HepG2 (cell line): ENCODE results near the gene PPP4C. TPM values are rescaled to one million over a fixed set of nuclear protein-coding genes. Genes with fewer than 3 reads are reported as not detected.

Experiments used
- ATF7 ChIP-seq, 2 experiments: fragments of 450-650 bp in 1 of 2; sonication (generic) in 1 of 2; formaldehyde crosslinking in 1 of 2; IDR thresholded peaks; 2 replicates each; pipeline versions ENCODE4 v1.4.0 to v1.6.1; 2016 to 2020; ENCODE audit warnings: antibody characterized with exemption in 1 of 2, mild to moderate bottlenecking in 1 of 2, missing genetic modification reagents in 1 of 2
- CSRNP1 ChIP-seq: sonication (generic); formaldehyde crosslinking; IDR thresholded peaks from 2 replicates; pipeline ENCODE4 v1.8.1; 2023; ENCODE audit warnings: mild to moderate bottlenecking, missing genetic modification reagents
- KLF15 ChIP-seq: sonication (generic); formaldehyde crosslinking; IDR thresholded peaks from 2 replicates; pipeline ENCODE4 v1.8.1; 2023; ENCODE audit warnings: borderline replicate concordance, mild to moderate bottlenecking, inconsistent platforms, missing genetic modification reagents, mixed read lengths
- POLR2A ChIP-seq, 2 experiments: IDR thresholded peaks; 2 replicates each; pipeline ENCODE4 v1.6.1; 2011; ENCODE audit warnings: low read depth in 2 of 2, low read length in 2 of 2, mild to moderate bottlenecking in 1 of 2, moderate library complexity in 1 of 2; ENCODE audit not compliant: insufficient read depth in 1 of 2
- RXRB ChIP-seq: IDR thresholded peaks from 2 replicates; pipeline ENCODE4 v1.6.1; 2016; ENCODE audit warnings: borderline replicate concordance, missing genetic modification reagents, missing compliant biosample characterization
- SOX6 ChIP-seq, 2 experiments: fragments of 450-650 bp in 1 of 2; sonication (generic) in 1 of 2; formaldehyde crosslinking in 1 of 2; IDR thresholded peaks; 2 replicates each; pipeline versions ENCODE4 v1.4.0 to v1.6.1; 2017 to 2020; ENCODE audit warnings: antibody characterized with exemption in 1 of 2, mild to moderate bottlenecking in 1 of 2, missing genetic modification reagents in 1 of 2
- TFAP4 ChIP-seq: sonication (generic); IDR thresholded peaks from 2 replicates; pipeline ENCODE4 v1.6.1; 2016; ENCODE audit warnings: low read depth, borderline replicate concordance
- ZFP36 ChIP-seq: fragments of 150-350 bp; IDR thresholded peaks from 2 replicates; pipeline ENCODE4 v1.6.1; 2018; ENCODE audit warnings: borderline replicate concordance, low read length, low read depth; ENCODE audit not compliant: partially characterized antibody
- ZKSCAN5 ChIP-seq: sonication (generic); formaldehyde crosslinking; IDR thresholded peaks from 2 replicates; pipeline ENCODE4 v1.5.1; 2020; ENCODE audit warnings: mild to moderate bottlenecking, missing genetic modification reagents
- ZNF530 ChIP-seq: sonication (generic); formaldehyde crosslinking; IDR thresholded peaks from 2 replicates; pipeline ENCODE4 v1.5.0; 2020; ENCODE audit warnings: low read depth, mild to moderate bottlenecking, missing genetic modification reagents
- ZNF614 ChIP-seq: IDR thresholded peaks from 2 replicates; pipeline ENCODE4 v1.6.1; 2018; ENCODE audit warnings: missing biosample characterization, missing genetic modification reagents, inconsistent platforms, borderline replicate concordance
- ZNF670 ChIP-seq: sonication (generic); formaldehyde crosslinking; IDR thresholded peaks from 2 replicates; pipeline ENCODE4 v1.8.0; 2022; ENCODE audit warnings: mild to moderate bottlenecking, missing genetic modification reagents, borderline replicate concordance
- ZNF7 ChIP-seq: IDR thresholded peaks from 2 replicates; pipeline ENCODE4 v1.6.1; 2016; ENCODE audit warnings: missing biosample characterization, missing genetic modification reagents
- ZNF773 ChIP-seq: sonication (generic); formaldehyde crosslinking; IDR thresholded peaks from 2 replicates; pipeline ENCODE4 v1.4.0; 2020; ENCODE audit warnings: missing genetic modification reagents, borderline replicate concordance
- polyA plus RNA-seq, 8 experiments: library from polyadenylated mRNA; depleted of rRNA in 3 of 8; stranded (reverse) in 7 of 8; unstranded in 1 of 8; fragments of >200 nt; fragmentation: Illumina TruSeq in 4 of 8; extraction: Trizol in 4 of 8; gene quantifications; 2 replicates each; pipeline versions ENCODE4 v1.2.1 to v1.2.3, GENCODE V29; 2011 to 2016; ENCODE audit warnings: low read depth in 4 of 8, missing spikeins in 1 of 8, mixed read lengths in 1 of 8; ENCODE audit not compliant: insufficient read depth in 1 of 8
- total RNA-seq, 5 experiments: library from RNA; depleted of rRNA; stranded (reverse); fragments of >200 nt; fragmentation: Illumina TruSeq; extraction: Trizol; gene quantifications; 2 replicates each; pipeline ENCODE4 v1.2.3, GENCODE V29; 2016; ENCODE audit warnings: low read depth in 1 of 5
- TF ChIP-seq, protein P1 (sequence below): sonication (generic); formaldehyde crosslinking; IDR thresholded peaks from 2 replicates; pipeline ENCODE4 v1.5.0; 2020; ENCODE audit warnings: missing genetic modification reagents
- TF ChIP-seq, protein P2 (sequence below): sonication (generic); formaldehyde crosslinking; IDR thresholded peaks from 2 replicates; pipeline ENCODE4 v1.5.1; 2020; ENCODE audit warnings: missing genetic modification reagents, mild to moderate bottlenecking, borderline replicate concordance
- TF ChIP-seq, protein P3 (sequence below): IDR thresholded peaks from 2 replicates; pipeline ENCODE4 v1.6.1; 2016; ENCODE audit warnings: missing biosample characterization, missing genetic modification reagents, low read depth
- TF ChIP-seq, protein P4 (sequence below): sonication (generic); formaldehyde crosslinking; conservative IDR thresholded peaks from 2 replicates; pipeline ENCODE4 v1.4.0; 2020; ENCODE audit warnings: missing genetic modification reagents

Gene PPP4C
- total and polyA plus RNA-seq, 2 of the 13 experiments (the other 11 are each of a cell fraction or from before 2014, with no cell fraction given) = 176 to 220 TPM

- TF ChIP-seq TFAP4 = peak; percentile 61; the same call in 1 of the 2 replicates
- TF ChIP-seq ZFP36 = no peak
- TF ChIP-seq, protein P1, sequence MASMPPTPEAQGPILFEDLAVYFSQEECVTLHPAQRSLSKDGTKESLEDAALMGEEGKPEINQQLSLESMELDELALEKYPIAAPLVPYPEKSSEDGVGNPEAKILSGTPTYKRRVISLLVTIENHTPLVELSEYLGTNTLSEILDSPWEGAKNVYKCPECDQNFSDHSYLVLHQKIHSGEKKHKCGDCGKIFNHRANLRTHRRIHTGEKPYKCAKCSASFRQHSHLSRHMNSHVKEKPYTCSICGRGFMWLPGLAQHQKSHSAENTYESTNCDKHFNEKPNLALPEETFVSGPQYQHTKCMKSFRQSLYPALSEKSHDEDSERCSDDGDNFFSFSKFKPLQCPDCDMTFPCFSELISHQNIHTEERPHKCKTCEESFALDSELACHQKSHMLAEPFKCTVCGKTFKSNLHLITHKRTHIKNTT (CRISPR knock-in tag) = peak; percentile 98; the same call in 1 of the 2 replicates
- TF ChIP-seq RXRB (CRISPR knock-in tag) = peak; percentile 94
- TF ChIP-seq ZKSCAN5 (CRISPR knock-in tag) = peak; percentile 22; the same call in 1 of the 2 replicates
- TF ChIP-seq ZNF530 (CRISPR knock-in tag) = no peak
- TF ChIP-seq, protein P2, sequence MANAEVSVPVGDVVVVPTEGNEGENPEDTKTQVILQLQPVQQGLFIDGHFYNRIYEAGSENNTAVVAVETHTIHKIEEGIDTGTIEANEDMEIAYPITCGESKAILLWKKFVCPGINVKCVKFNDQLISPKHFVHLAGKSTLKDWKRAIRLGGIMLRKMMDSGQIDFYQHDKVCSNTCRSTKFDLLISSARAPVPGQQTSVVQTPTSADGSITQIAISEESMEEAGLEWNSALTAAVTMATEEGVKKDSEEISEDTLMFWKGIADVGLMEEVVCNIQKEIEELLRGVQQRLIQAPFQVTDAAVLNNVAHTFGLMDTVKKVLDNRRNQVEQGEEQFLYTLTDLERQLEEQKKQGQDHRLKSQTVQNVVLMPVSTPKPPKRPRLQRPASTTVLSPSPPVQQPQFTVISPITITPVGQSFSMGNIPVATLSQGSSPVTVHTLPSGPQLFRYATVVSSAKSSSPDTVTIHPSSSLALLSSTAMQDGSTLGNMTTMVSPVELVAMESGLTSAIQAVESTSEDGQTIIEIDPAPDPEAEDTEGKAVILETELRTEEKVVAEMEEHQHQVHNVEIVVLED = peak; percentile 90
- TF ChIP-seq, protein P3, sequence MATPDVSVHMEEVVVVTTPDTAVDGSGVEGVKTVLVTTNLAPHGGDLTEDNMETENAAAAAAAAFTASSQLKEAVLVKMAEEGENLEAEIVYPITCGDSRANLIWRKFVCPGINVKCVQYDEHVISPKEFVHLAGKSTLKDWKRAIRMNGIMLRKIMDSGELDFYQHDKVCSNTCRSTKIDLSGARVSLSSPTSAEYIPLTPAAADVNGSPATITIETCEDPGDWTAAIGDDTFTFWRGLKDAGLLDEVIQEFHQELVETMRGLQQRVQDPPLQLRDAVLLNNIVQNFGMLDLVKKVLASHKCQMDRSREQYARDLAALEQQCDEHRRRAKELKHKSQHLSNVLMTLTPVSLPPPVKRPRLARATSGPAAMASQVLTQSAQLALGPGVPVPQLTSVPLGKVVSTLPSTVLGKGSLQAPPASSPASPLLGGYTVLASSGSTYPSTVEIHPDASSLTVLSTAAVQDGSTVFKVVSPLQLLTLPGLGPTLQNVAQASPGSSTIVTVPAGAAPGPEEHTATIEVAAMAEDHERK (CRISPR knock-in tag) = peak; percentile 73; the same call in 1 of the 2 replicates
- TF ChIP-seq KLF15 (CRISPR knock-in tag) = no peak
- peak; percentile 39 for TF ChIP-seq CSRNP1 (CRISPR knock-in tag)
- TF ChIP-seq ZNF670 (CRISPR knock-in tag) = no peak
- peak; percentile 79; the same call in 1 of the 2 replicates for TF ChIP-seq ZNF773 (CRISPR knock-in tag)
- TF ChIP-seq ZNF614 = peak; percentile 77
- TF ChIP-seq POLR2A (IDR thresholded peaks at IDR 0.05; ENCODE audit: insufficient read depth in 1 of 2, low read depth in 2 of 2, low read length in 2 of 2) = peak; percentile 69 to 76
- no peak for TF ChIP-seq SOX6 (IDR thresholded peaks at IDR 0.05)
- TF ChIP-seq SOX6 (CRISPR knock-in tag; IDR thresholded peaks at IDR 0.05) = no peak
- TF ChIP-seq ATF7 (IDR thresholded peaks at IDR 0.05) = no peak
- TF ChIP-seq ATF7 (CRISPR knock-in tag; IDR thresholded peaks at IDR 0.05) = 0 out of 2 replicates have a peak, but pooled peaks have one; percentile 10
- TF ChIP-seq, protein P4, sequence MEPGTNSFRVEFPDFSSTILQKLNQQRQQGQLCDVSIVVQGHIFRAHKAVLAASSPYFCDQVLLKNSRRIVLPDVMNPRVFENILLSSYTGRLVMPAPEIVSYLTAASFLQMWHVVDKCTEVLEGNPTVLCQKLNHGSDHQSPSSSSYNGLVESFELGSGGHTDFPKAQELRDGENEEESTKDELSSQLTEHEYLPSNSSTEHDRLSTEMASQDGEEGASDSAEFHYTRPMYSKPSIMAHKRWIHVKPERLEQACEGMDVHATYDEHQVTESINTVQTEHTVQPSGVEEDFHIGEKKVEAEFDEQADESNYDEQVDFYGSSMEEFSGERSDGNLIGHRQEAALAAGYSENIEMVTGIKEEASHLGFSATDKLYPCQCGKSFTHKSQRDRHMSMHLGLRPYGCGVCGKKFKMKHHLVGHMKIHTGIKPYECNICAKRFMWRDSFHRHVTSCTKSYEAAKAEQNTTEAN = peak; percentile 63; the same call in 1 of the 2 replicates
- no peak for TF ChIP-seq ZNF7 (CRISPR knock-in tag)
Measured at GRCh38 chr16:30091474-30092372, 15.9 kb downstream of the PPP4C start, which contains the start of gene TBX6 (continued).
